OCI-LY3 (cell line): ENCODE results near the gene POLR1G.

Experiments used
- H2AFZ ChIP-seq: fragments of 200-600, 300-600 bp; shearing (Covaris generic); 2 replicates; pipeline ENCODE4 v1.6.0; 2014; ENCODE audit warnings: antibody characterized with exemption, low read depth, low read length
- H3K27ac ChIP-seq: fragments of 200-600, 300-600 bp; sonication (generic); 2 replicates; pipeline ENCODE4 v1.5.1; 2014; ENCODE audit warnings: mild to moderate bottlenecking, low read length, moderate library complexity, mixed read lengths
- H3K27me3 ChIP-seq: fragments of 200-600, 300-600 bp; sonication (generic); 2 replicates; pipeline ENCODE4 v1.6.1; 2014; ENCODE audit warnings: low read depth, low read length, mixed read lengths
- H3K36me3 ChIP-seq: fragments of 200-600, 300-600 bp; sonication (generic); replicated peaks from 2 replicates; pipeline ENCODE3; 2014; ENCODE audit warnings: low read depth, low read length, mixed read lengths
- H3K4me1 ChIP-seq: fragments of 300-600, 200-600 bp; sonication (generic); 2 replicates; pipeline ENCODE4 v1.6.1; 2014; ENCODE audit warnings: low read length, mixed read lengths
- H3K4me2 ChIP-seq: fragments of 200-600, 300-600 bp; sonication (generic); 2 replicates; pipeline ENCODE4 v1.6.1; 2014; ENCODE audit warnings: low read length, mixed read lengths
- H3K4me3 ChIP-seq: fragments of 300-600, 200-600 bp; sonication (generic); 2 replicates; pipeline ENCODE4 v1.5.1; 2014; ENCODE audit warnings: antibody characterized with exemption, mild to moderate bottlenecking, low read length, moderate library complexity
- H3K79me2 ChIP-seq: fragments of 300-600, 200-600 bp; shearing (Covaris generic); 2 replicates; pipeline ENCODE4 v1.6.1; 2014; ENCODE audit warnings: mild to moderate bottlenecking, low read length, mixed read lengths
- H3K9ac ChIP-seq: fragments of 300-600, 200-600 bp; shearing (Covaris generic); 2 replicates; pipeline ENCODE4 v1.6.0; 2014; ENCODE audit warnings: mild to moderate bottlenecking, low read length, moderate library complexity
- H3K9me3 ChIP-seq: fragments of 200-600, 300-600 bp; shearing (Covaris generic); 2 replicates; pipeline ENCODE4 v1.6.1; 2014; ENCODE audit warnings: low read length, mixed read lengths; ENCODE audit not compliant: insufficient read depth
- H4K20me1 ChIP-seq: fragments of 200-600, 300-600 bp; sonication (generic); 2 replicates; pipeline ENCODE4 v1.6.1; 2016; ENCODE audit warnings: low read length, mixed read lengths; ENCODE audit not compliant: insufficient read depth
- CTCF ChIP-seq: fragments of 200-600, 300-600 bp; sonication (generic); IDR thresholded peaks from 2 replicates; pipeline ENCODE4 v1.5.1; 2014; ENCODE audit warnings: antibody characterized with exemption, low read length, low read depth
- EZH2phosphoT487 ChIP-seq: fragments of 200-600 bp; shearing (Covaris generic); IDR thresholded peaks from 2 replicates; pipeline ENCODE4 v1.6.1; 2018; ENCODE audit warnings: antibody characterized with exemption, mixed run types, low read depth

POLR1G gene

GRCh38 chr19:45406226-45407090 lies at the start of gene POLR1G:
Gene POLR1G, plus strand, starts transcription at chr19:45406644. Its CDS starts 53 bp downstream, at chr19:45406697.
- Histone ChIP-seq H3K27me3 (peaks cover 22% of the 10 kb centered on the region), H3K9ac (peak within 1 kb of the TSS; percentile 88), H3K36me3 (peaks cover 9% of the 10 kb centered on the region), H3K4me3 (peak within 1 kb of the TSS; percentile 80), H3K4me1 (peaks cover 33% of the 10 kb centered on the region), H2AFZ (peak within 1 kb of the TSS; percentile 88), H3K27ac (peak within 1 kb of the TSS; percentile 74), H3K4me2 (peak within 1 kb of the TSS; percentile 92), H4K20me1 (no peaks in the 10 kb centered on the region), H3K79me2 (peaks cover 28% of the 10 kb centered on the region), H3K9me3 (no peaks in the 10 kb centered on the region)
- no peak for TF ChIP-seq CTCF
- TF ChIP-seq EZH2phosphoT487, result no peak

- Histone ChIP-seq H3K4me2 (no peak overlapping the region), H4K20me1 (no peaks in the 10 kb centered on the region), H3K27me3 (no peaks in the 10 kb centered on the region), H3K36me3 (peaks cover 71% of the 10 kb centered on the region), H3K4me3 (no peak overlapping the region), H2AFZ (no peak overlapping the region), H3K79me2 (no peaks in the 10 kb centered on the region), H3K27ac (no peak overlapping the region), H3K4me1 (no peaks in the 10 kb centered on the region), H3K9me3 (no peaks in the 10 kb centered on the region), H3K9ac (no peak overlapping the region)
- TF ChIP-seq CTCF (no peak), EZH2phosphoT487 (no peak)
These were observed 49.5 kb upstream of the POLR1G start for GRCh38 chr19:45356760-45357444.

GRCh38 chr19:45357445-45357783 lies 49.0 kb upstream of the POLR1G start:
- Histone ChIP-seq H3K79me2 (no peaks in the 10 kb centered on the region), H2AFZ (no peak overlapping the region), H3K27ac (no peak overlapping the region), H3K4me3 (no peak overlapping the region), H3K9ac (no peak overlapping the region), H3K36me3 (peaks cover 69% of the 10 kb centered on the region), H3K27me3 (no peaks in the 10 kb centered on the region), H3K9me3 (no peaks in the 10 kb centered on the region), H4K20me1 (no peaks in the 10 kb centered on the region), H3K4me2 (no peak overlapping the region), H3K4me1 (no peaks in the 10 kb centered on the region)
- TF ChIP-seq EZH2phosphoT487 (no peak), CTCF (no peak)

- Histone ChIP-seq H4K20me1 (no peaks in the 10 kb centered on the region), H3K9ac (no peak overlapping the region), H2AFZ (no peak overlapping the region), H3K4me1 (no peaks in the 10 kb centered on the region), H3K9me3 (no peaks in the 10 kb centered on the region), H3K36me3 (peaks cover 66% of the 10 kb centered on the region), H3K79me2 (no peaks in the 10 kb centered on the region), H3K4me2 (no peak overlapping the region), H3K27ac (no peak overlapping the region), H3K4me3 (no peak overlapping the region), H3K27me3 (no peaks in the 10 kb centered on the region)
- TF ChIP-seq CTCF, result no peak
- no peak for TF ChIP-seq EZH2phosphoT487
These were observed 48.1 kb upstream of the POLR1G start for GRCh38 chr19:45358213-45358792.
